HepG2 (cell line): ENCODE data around the gene METAP1D. TPM values are rescaled to one million over a fixed set of nuclear protein-coding genes. Genes with fewer than 3 reads are reported as not detected.

Experiments
- ATAC-seq: fragments of 200-7000 bp; cut with Tn5 transposase; 3 replicates; pipeline ENCODE4 v1.9.1; 2020; ENCODE audit warnings: mild to moderate bottlenecking, moderate library complexity
- BruUV-seq: library from RNA; stranded (reverse); fragments of 400-500 nt; replicated peaks from 2 replicates; lab custom pipeline; 2021; lab: Mats Ljungman, UMichigan
- CTCF ChIA-PET: fragments of 300-600 bp; formaldehyde crosslinking; extraction: SDS; loops from one replicate; lab custom pipeline; 2021; ENCODE audit warnings: low total read pairs, inconsistent platforms, low intra/inter-chr PET ratio; lab: Yijun Ruan, JAX
- POLR2A ChIA-PET: fragments of 350-600 bp; sonication (Branson Sonifier 250); formaldehyde crosslinking; loops from one replicate; lab custom pipeline; 2020; ENCODE audit warnings: antibody characterized with exemption, inconsistent platforms; lab: Yijun Ruan, JAX
- DNase-seq: peaks from one replicate; pipeline ENCODE4 v3.0.0-alpha.2; 2015; ENCODE audit warnings: low spot score
- FAIRE-seq: peaks from 3 replicates; lab custom pipeline; 2011; peaks lifted over from hg19 to GRCh38; lab: Jason Lieb, UNC
- H2AFZ ChIP-seq: one replicate; pipeline ENCODE4 v1.6.1; 2011; ENCODE audit warnings: low read length, inconsistent platforms
- H3K27ac ChIP-seq: fragments of 300-600 bp; 3 replicates; pipeline ENCODE4 v1.8.0; 2011; ENCODE audit warnings: mixed run types, mild to moderate bottlenecking, mixed read lengths, low read length, inconsistent platforms; ENCODE audit not compliant: insufficient read depth; ENCODE audit errors: extremely low read length
- H3K27me3 ChIP-seq, 2 experiments: fragments of 200-600 bp in 1 of 2; 2 replicates in 1 of 2; 3 replicates in 1 of 2; pipeline versions ENCODE4 v1.6.0 to v1.8.0; 2011; ENCODE audit warnings: low read length in 2 of 2, mild to moderate bottlenecking in 2 of 2, moderate library complexity in 2 of 2, inconsistent platforms in 1 of 2; ENCODE audit not compliant: insufficient read depth in 2 of 2, control insufficient read depth in 1 of 2
- H3K36me3 ChIP-seq, 2 experiments: fragments of 200-600 bp in 1 of 2; replicated peaks in 1 of 2; 2 replicates in 1 of 2; 3 replicates in 1 of 2; pipeline versions ENCODE4 v1.5.1 to v1.8.0; 2011; ENCODE audit warnings: low read length in 2 of 2, inconsistent platforms in 1 of 2; ENCODE audit not compliant: insufficient read depth in 2 of 2, control insufficient read depth in 1 of 2
- H3K4me1 ChIP-seq: 2 replicates; pipeline ENCODE4 v1.5.1; 2012; ENCODE audit warnings: low read length, inconsistent platforms; ENCODE audit not compliant: insufficient read depth
- H3K4me2 ChIP-seq: 2 replicates; pipeline ENCODE4 v1.6.0; 2011; ENCODE audit warnings: low read depth, low read length, inconsistent platforms
- H3K4me3 ChIP-seq, 3 experiments: fragments of 200-600 bp in 1 of 3; sonication (generic), shearing (Covaris generic) in 1 of 3; replicated peaks in 1 of 3; 2 replicates each; pipeline ENCODE4 v1.5.1; 2011 to 2016; ENCODE audit warnings: low read length in 3 of 3, inconsistent platforms in 2 of 3, low read depth in 2 of 3, mild to moderate bottlenecking in 2 of 3, control low read depth in 1 of 3, mixed read lengths in 1 of 3; ENCODE audit not compliant: insufficient read depth in 1 of 3
- H3K79me2 ChIP-seq: one replicate; pipeline ENCODE4 v1.6.1; 2011; ENCODE audit warnings: low read length, inconsistent platforms; ENCODE audit not compliant: insufficient read depth
- H3K9ac ChIP-seq: 2 replicates; pipeline ENCODE4 v1.6.0; 2011; ENCODE audit warnings: mild to moderate bottlenecking, low read depth, low read length, inconsistent platforms; ENCODE audit not compliant: insufficient read depth
- H3K9me3 ChIP-seq: 2 replicates; pipeline ENCODE4 v1.5.1; 2012; ENCODE audit warnings: mild to moderate bottlenecking, low read length
- H4K20me1 ChIP-seq: 2 replicates; pipeline ENCODE4 v1.6.0; 2011; ENCODE audit warnings: inconsistent platforms, mild to moderate bottlenecking, low read length, moderate library complexity; ENCODE audit not compliant: insufficient read depth
- AGO2 ChIP-seq: fragments of 200-400 bp; formaldehyde crosslinking; optimal IDR thresholded peaks from 2 replicates; pipeline ENCODE3; 2017; ENCODE audit warnings: mild to moderate bottlenecking, low read depth, low read length, moderate library complexity
- ARHGAP35 ChIP-seq: sonication (generic); formaldehyde crosslinking; IDR thresholded peaks from 2 replicates; pipeline ENCODE4 v1.9.0; 2022; ENCODE audit warnings: mild to moderate bottlenecking, inconsistent platforms, moderate library complexity, missing genetic modification reagents, borderline replicate concordance
- ATRX ChIP-seq: sonication (generic); formaldehyde crosslinking; IDR thresholded peaks from 2 replicates; pipeline ENCODE4 v1.4.0; 2020; ENCODE audit warnings: missing genetic modification reagents, borderline replicate concordance
- CREM ChIP-seq, 2 experiments: sonication (generic) in 1 of 2; formaldehyde crosslinking in 1 of 2; IDR thresholded peaks; 2 replicates each; pipeline versions ENCODE4 v1.4.0 to v1.6.1; 2016 to 2020; ENCODE audit warnings: antibody characterized with exemption in 1 of 2, mild to moderate bottlenecking in 1 of 2, missing genetic modification reagents in 1 of 2
- MIXL1 ChIP-seq: IDR thresholded peaks from 2 replicates; pipeline ENCODE4 v1.6.1; 2016
- NR2F6 ChIP-seq, 2 experiments: IDR thresholded peaks; 2 replicates each; pipeline ENCODE4 v1.6.1; 2016; ENCODE audit warnings: antibody characterized with exemption in 1 of 2, mild to moderate bottlenecking in 1 of 2
- POLR2G ChIP-seq: fragments of 200-400 bp; formaldehyde crosslinking; IDR thresholded peaks from 2 replicates; pipeline ENCODE4 v1.6.1; 2018; ENCODE audit warnings: mild to moderate bottlenecking, low read depth, low read length, moderate library complexity
- RARG ChIP-seq: sonication (generic); formaldehyde crosslinking; IDR thresholded peaks from 2 replicates; pipeline ENCODE4 v1.4.0; 2020; ENCODE audit warnings: low read depth, mild to moderate bottlenecking, missing genetic modification reagents
- XBP1 ChIP-seq: sonication (generic); formaldehyde crosslinking; IDR thresholded peaks from 2 replicates; pipeline ENCODE4 v1.5.0; 2020; ENCODE audit warnings: missing genetic modification reagents
- YEATS2 ChIP-seq: sonication (generic); formaldehyde crosslinking; IDR thresholded peaks from 2 replicates; pipeline ENCODE4 v1.4.0; 2020; ENCODE audit warnings: missing genetic modification reagents, borderline replicate concordance
- ZFP41 ChIP-seq: sonication (generic); formaldehyde crosslinking; IDR thresholded peaks from 2 replicates; pipeline ENCODE4 v1.4.0; 2020; ENCODE audit warnings: mild to moderate bottlenecking, missing genetic modification reagents, borderline replicate concordance
- ZSCAN9 ChIP-seq: IDR thresholded peaks from 2 replicates; pipeline ENCODE4 v1.6.1; 2016; ENCODE audit warnings: borderline replicate concordance
- WGBS: methylation state at CpG from one replicate; pipeline ENCODE4 v1.1.6; 2017; ENCODE audit warnings: low lambda C conversion rate; 5-methylcytosine and 5-hydroxymethylcytosine counted together
- in situ Hi-C: cut with HindIII; loops from 2 replicates; pipeline ENCODE4 v1.10.0; 2017; ENCODE audit warnings: low pct_unique_long_range_greater_than_20kb; ENCODE audit not compliant: extremely low pct_ligation_motif_present
- intact Hi-C: fragments of 100-400 bp; cut with micrococcal nuclease; formaldehyde crosslinking; loops from one replicate; pipeline ENCODE4 v1.10.0; 2022; ENCODE audit not compliant: unreplicated experiment
- polyA plus RNA-seq, 8 experiments: library from polyadenylated mRNA; depleted of rRNA in 3 of 8; stranded (reverse) in 7 of 8; unstranded in 1 of 8; fragments of >200 nt; fragmentation: Illumina TruSeq in 4 of 8; extraction: Trizol in 4 of 8; gene quantifications; 2 replicates each; pipeline versions ENCODE4 v1.2.1 to v1.2.3, GENCODE V29; 2011 to 2016; ENCODE audit warnings: low read depth in 4 of 8, missing spikeins in 1 of 8, mixed read lengths in 1 of 8; ENCODE audit not compliant: insufficient read depth in 1 of 8
- total RNA-seq, 5 experiments: library from RNA; depleted of rRNA; stranded (reverse); fragments of >200 nt; fragmentation: Illumina TruSeq; extraction: Trizol; gene quantifications; 2 replicates each; pipeline ENCODE4 v1.2.3, GENCODE V29; 2016; ENCODE audit warnings: low read depth in 1 of 5
- TF ChIP-seq, protein P1 (sequence below): IDR thresholded peaks from 2 replicates; pipeline ENCODE4 v1.6.1; 2016; ENCODE audit warnings: control low read depth
- TF ChIP-seq, protein P2 (sequence below): sonication (generic); formaldehyde crosslinking; IDR thresholded peaks from 2 replicates; pipeline ENCODE4 v1.5.0; 2020; ENCODE audit warnings: mild to moderate bottlenecking, missing genetic modification reagents
- TF ChIP-seq, protein P3 (sequence below): sonication (generic); formaldehyde crosslinking; IDR thresholded peaks from 2 replicates; pipeline ENCODE4 v1.4.0; 2020; ENCODE audit warnings: mild to moderate bottlenecking, low read depth, missing genetic modification reagents

The METAP1D gene
- total and polyA plus RNA-seq, 2 of the 13 experiments (the other 11 are each of a cell fraction or from before 2014, with no cell fraction given): 14.7 to 21.6 TPM

- WGBS: 94% methylated on average over 2 of the region's 2 CpGs
- Histone ChIP-seq H2AFZ (no peak overlapping the region), H3K4me1 (peaks cover 18% of the 10 kb centered on the region), H3K27ac (no peak overlapping the region), H4K20me1 (no peaks in the 10 kb centered on the region), H3K9ac (no peak overlapping the region), H3K4me3 (no peak overlapping the region), H3K36me3 (peaks cover 4% of the 10 kb centered on the region in 2 experiments; a peak in 3 of 5 replicates), H3K4me2 (no peak overlapping the region), H3K27me3 (no peaks in the 10 kb centered on the region), H3K9me3 (no peaks in the 10 kb centered on the region), H3K79me2 (no peaks in the 10 kb centered on the region)
- in situ Hi-C loops: loop anchor here (5.0 kb wide), 1 partner anchor 147 kb away; no protein-coding TSS in a partner anchor
- ATAC-seq (no peak), DNase-seq (no peak), FAIRE-seq (no peak)
- TF ChIP-seq CREM (IDR thresholded peaks at IDR 0.05) (no peak), CREM (CRISPR knock-in tag; IDR thresholded peaks at IDR 0.05) (no peak), ZFP41 (CRISPR knock-in tag) (no peak), ATRX (CRISPR knock-in tag) (no peak), XBP1 (CRISPR knock-in tag) (no peak), MIXL1 (CRISPR knock-in tag) (no peak)
- TF ChIP-seq, protein P1, sequence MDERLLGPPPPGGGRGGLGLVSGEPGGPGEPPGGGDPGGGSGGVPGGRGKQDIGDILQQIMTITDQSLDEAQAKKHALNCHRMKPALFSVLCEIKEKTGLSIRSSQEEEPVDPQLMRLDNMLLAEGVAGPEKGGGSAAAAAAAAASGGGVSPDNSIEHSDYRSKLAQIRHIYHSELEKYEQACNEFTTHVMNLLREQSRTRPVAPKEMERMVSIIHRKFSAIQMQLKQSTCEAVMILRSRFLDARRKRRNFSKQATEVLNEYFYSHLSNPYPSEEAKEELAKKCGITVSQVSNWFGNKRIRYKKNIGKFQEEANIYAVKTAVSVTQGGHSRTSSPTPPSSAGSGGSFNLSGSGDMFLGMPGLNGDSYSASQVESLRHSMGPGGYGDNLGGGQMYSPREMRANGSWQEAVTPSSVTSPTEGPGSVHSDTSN (CRISPR knock-in tag): no peak
- ChIA-PET POLR2A (no interaction called here), CTCF (no interaction called here)
- BruUV-seq: no TSS peak
- intact Hi-C loops: no loop called here
These were observed 39.8 kb upstream of the METAP1D start for GRCh38 chr2:171959998-171960397.

DNA sequence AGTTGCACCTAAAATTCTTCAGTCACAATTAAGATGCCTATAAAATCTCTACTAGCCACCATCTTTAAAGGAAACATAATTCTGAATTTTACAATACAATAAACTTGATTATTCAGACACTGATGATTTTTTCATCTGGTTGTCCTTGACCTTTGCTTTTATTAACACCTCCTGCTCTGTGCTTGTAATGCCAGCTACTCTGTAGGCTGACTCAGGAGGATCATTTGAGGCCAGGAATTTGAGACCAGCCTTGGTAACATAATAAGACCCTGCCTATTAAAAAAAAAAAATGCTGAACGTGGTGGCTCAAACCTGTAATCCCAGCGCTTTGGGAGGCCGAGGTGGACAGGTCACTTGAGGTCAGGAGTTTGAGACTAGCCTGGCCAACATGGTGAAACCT, 39.2 kb upstream of the METAP1D start:
- Histone ChIP-seq H4K20me1 (no peaks in the 10 kb centered on the region), H3K36me3 (peaks cover 4% of the 10 kb centered on the region in 2 experiments; a peak in 4 of 5 replicates), H3K4me2 (no peak overlapping the region), H3K27me3 (no peaks in the 10 kb centered on the region), H3K4me3 (no peak overlapping the region), H3K9ac (no peak overlapping the region), H3K9me3 (no peaks in the 10 kb centered on the region), H3K27ac (no peak overlapping the region), H2AFZ (no peak overlapping the region), H3K79me2 (no peaks in the 10 kb centered on the region), H3K4me1 (peaks cover 18% of the 10 kb centered on the region)
- in situ Hi-C loops (no loop called here), intact Hi-C loops (no loop called here)
- WGBS: 96% methylated on average over 3 of the region's 3 CpGs
- FAIRE-seq: no peak
- ChIA-PET CTCF (no interaction called here), POLR2A (no interaction called here)
- no TSS peak for BruUV-seq
- DNase-seq: no peak
- ATAC-seq: no peak
- TF ChIP-seq RARG (CRISPR knock-in tag) (no peak), NR2F6 (IDR thresholded peaks at IDR 0.05) (no peak), NR2F6 (CRISPR knock-in tag; IDR thresholded peaks at IDR 0.05) (no peak), ZSCAN9 (CRISPR knock-in tag) (no peak), AGO2 (no peak), ARHGAP35 (CRISPR knock-in tag) (no peak), POLR2G (no peak), YEATS2 (no peak)
- TF ChIP-seq, protein P2, sequence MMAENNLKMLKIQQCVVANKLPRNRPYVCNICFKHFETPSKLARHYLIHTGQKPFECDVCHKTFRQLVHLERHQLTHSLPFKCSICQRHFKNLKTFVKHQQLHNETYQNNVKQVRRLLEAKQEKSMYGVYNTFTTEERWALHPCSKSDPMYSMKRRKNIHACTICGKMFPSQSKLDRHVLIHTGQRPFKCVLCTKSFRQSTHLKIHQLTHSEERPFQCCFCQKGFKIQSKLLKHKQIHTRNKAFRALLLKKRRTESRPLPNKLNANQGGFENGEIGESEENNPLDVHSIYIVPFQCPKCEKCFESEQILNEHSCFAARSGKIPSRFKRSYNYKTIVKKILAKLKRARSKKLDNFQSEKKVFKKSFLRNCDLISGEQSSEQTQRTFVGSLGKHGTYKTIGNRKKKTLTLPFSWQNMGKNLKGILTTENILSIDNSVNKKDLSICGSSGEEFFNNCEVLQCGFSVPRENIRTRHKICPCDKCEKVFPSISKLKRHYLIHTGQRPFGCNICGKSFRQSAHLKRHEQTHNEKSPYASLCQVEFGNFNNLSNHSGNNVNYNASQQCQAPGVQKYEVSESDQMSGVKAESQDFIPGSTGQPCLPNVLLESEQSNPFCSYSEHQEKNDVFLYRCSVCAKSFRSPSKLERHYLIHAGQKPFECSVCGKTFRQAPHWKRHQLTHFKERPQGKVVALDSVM: no peak
- TF ChIP-seq, protein P3, sequence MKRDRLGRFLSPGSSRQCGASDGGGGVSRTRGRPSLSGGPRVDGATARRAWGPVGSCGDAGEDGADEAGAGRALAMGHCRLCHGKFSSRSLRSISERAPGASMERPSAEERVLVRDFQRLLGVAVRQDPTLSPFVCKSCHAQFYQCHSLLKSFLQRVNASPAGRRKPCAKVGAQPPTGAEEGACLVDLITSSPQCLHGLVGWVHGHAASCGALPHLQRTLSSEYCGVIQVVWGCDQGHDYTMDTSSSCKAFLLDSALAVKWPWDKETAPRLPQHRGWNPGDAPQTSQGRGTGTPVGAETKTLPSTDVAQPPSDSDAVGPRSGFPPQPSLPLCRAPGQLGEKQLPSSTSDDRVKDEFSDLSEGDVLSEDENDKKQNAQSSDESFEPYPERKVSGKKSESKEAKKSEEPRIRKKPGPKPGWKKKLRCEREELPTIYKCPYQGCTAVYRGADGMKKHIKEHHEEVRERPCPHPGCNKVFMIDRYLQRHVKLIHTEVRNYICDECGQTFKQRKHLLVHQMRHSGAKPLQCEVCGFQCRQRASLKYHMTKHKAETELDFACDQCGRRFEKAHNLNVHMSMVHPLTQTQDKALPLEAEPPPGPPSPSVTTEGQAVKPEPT (CRISPR knock-in tag): no peak
